SU-DHL-6 (cell line): Measurements from ENCODE around the gene ARHGAP10.

ENCODE experiments used
- H2AFZ ChIP-seq: fragments of 200-600 bp; sonication (generic); 2 replicates; pipeline ENCODE4 v1.6.1; 2014; ENCODE audit warnings: low read depth, mild to moderate bottlenecking, moderate library complexity, mixed read lengths, antibody characterized with exemption, low read length; ENCODE audit not compliant: severe bottlenecking
- H3F3A ChIP-seq: fragments of 200-600 bp; shearing (Covaris generic); 2 replicates; pipeline ENCODE4 v1.6.0; 2016; ENCODE audit warnings: antibody characterized with exemption, mild to moderate bottlenecking; ENCODE audit not compliant: insufficient read depth
- H3K27ac ChIP-seq: fragments of 200-600 bp; sonication (generic); 2 replicates; pipeline ENCODE4 v1.5.1; 2016; ENCODE audit warnings: low read depth, mild to moderate bottlenecking, low read length, moderate library complexity, mixed read lengths
- H3K27me3 ChIP-seq: fragments of 200-600 bp; sonication (generic), shearing (Covaris generic); 2 replicates; pipeline ENCODE4 v1.6.0; 2014; ENCODE audit warnings: mild to moderate bottlenecking, low read length
- H3K36me3 ChIP-seq: fragments of 200-600 bp; sonication (generic); 2 replicates; pipeline ENCODE4 v1.6.1; 2014; ENCODE audit warnings: mild to moderate bottlenecking, low read length, mixed read lengths
- H3K4me2 ChIP-seq: fragments of 300-600, 200-600 bp; shearing (Covaris generic), sonication (generic); 2 replicates; pipeline ENCODE4 v1.6.0; 2014; ENCODE audit warnings: low read length, low read depth, mild to moderate bottlenecking; ENCODE audit not compliant: poor library complexity, severe bottlenecking
- H3K4me3 ChIP-seq: fragments of 200-600 bp; sonication (generic); 2 replicates; pipeline ENCODE4 v1.5.1; 2014; ENCODE audit warnings: antibody characterized with exemption, low read length, mild to moderate bottlenecking, mixed read lengths; ENCODE audit not compliant: insufficient read depth, poor library complexity, severe bottlenecking
- H3K79me2 ChIP-seq: fragments of 200-600 bp; sonication (generic); 2 replicates; pipeline ENCODE4 v1.6.1; 2014; ENCODE audit warnings: mild to moderate bottlenecking, low read length, moderate library complexity; ENCODE audit not compliant: insufficient read depth
- H3K9ac ChIP-seq: fragments of 200-600 bp; sonication (generic); 2 replicates; pipeline ENCODE4 v1.7.0; 2014; ENCODE audit warnings: mild to moderate bottlenecking, low read length
- H3K9me2 ChIP-seq: fragments of 200-600 bp; sonication (generic); replicated peaks from 2 replicates; pipeline ENCODE4 v1.6.1; 2014; ENCODE audit warnings: low read length; ENCODE audit not compliant: insufficient read depth
- H3K9me3 ChIP-seq: fragments of 200-600 bp; sonication (generic); 2 replicates; pipeline ENCODE4 v1.6.1; 2014; ENCODE audit warnings: low read length, mixed read lengths; ENCODE audit not compliant: insufficient read depth
- H4K20me1 ChIP-seq: fragments of 200-600 bp; sonication (generic); 2 replicates; pipeline ENCODE4 v1.6.1; 2014; ENCODE audit warnings: low read depth, mild to moderate bottlenecking, antibody characterized with exemption, low read length, moderate library complexity, mixed read lengths
- CTCF ChIP-seq: fragments of 200-600 bp; sonication (generic); IDR thresholded peaks from one replicate; pipeline ENCODE4 v1.5.1; 2017; ENCODE audit warnings: antibody characterized with exemption, mild to moderate bottlenecking, low read length, moderate library complexity; ENCODE audit not compliant: insufficient read depth, poor library complexity, severe bottlenecking
- EZH2phosphoT487 ChIP-seq: fragments of 200-600 bp; sonication (generic), shearing (Covaris generic); conservative IDR thresholded peaks from 2 replicates; pipeline ENCODE4 v1.6.1; 2018; ENCODE audit warnings: mild to moderate bottlenecking, antibody characterized with exemption, low read length, moderate library complexity, mixed read lengths

Gene ARHGAP10

GRCh38 chr4:147693218-147693617, 38.7 kb upstream of the ARHGAP10 start:
- Histone ChIP-seq H3K4me3 (no peak overlapping the region), H3K79me2 (no peaks in the 10 kb centered on the region)

GRCh38 chr4:147696866-147697265, 35.0 kb upstream of the ARHGAP10 start:
- Histone ChIP-seq H3K4me3 (no peak overlapping the region), H3K27me3 (no peaks in the 10 kb centered on the region), H4K20me1 (no peaks in the 10 kb centered on the region), H3K9me2 (no peaks in the 10 kb centered on the region), H3K9ac (no peak overlapping the region), H3K4me2 (no peak overlapping the region), H3F3A (no peaks in the 10 kb centered on the region), H3K27ac (no peak overlapping the region), H2AFZ (no peak overlapping the region), H3K9me3 (no peaks in the 10 kb centered on the region), H3K36me3 (no peaks in the 10 kb centered on the region), H3K79me2 (no peaks in the 10 kb centered on the region)
- TF ChIP-seq EZH2phosphoT487, result no peak

More at GRCh38 chr4:147693218-147693617, 38.7 kb upstream of the ARHGAP10 start:
- no peak overlapping the region for H2AFZ ChIP-seq
- H3K27ac ChIP-seq, result no peak overlapping the region
- H3F3A ChIP-seq, result no peaks in the 10 kb centered on the region
- TF ChIP-seq EZH2phosphoT487 (no peak), CTCF (no peak)
- H3K27me3 ChIP-seq, result no peaks in the 10 kb centered on the region
- no peak overlapping the region for H3K4me2 ChIP-seq
- no peak overlapping the region for H3K9ac ChIP-seq
- H4K20me1 ChIP-seq, result no peaks in the 10 kb centered on the region
- H3K9me2 ChIP-seq, result no peaks in the 10 kb centered on the region
- H3K36me3 ChIP-seq, result no peaks in the 10 kb centered on the region
- H3K9me3 ChIP-seq, result no peaks in the 10 kb centered on the region

- H3K9ac ChIP-seq, result no peak overlapping the region
- no peak overlapping the region for H3K4me3 ChIP-seq
- no peaks in the 10 kb centered on the region for H3K36me3 ChIP-seq
These were observed 27.0 kb upstream of the ARHGAP10 start for GRCh38 chr4:147704846-147705245.

More at GRCh38 chr4:147704846-147705245, 27.0 kb upstream of the ARHGAP10 start:
- H3K79me2 ChIP-seq, result no peaks in the 10 kb centered on the region
- no peak overlapping the region for H3K27ac ChIP-seq
- H3K27me3 ChIP-seq, result no peaks in the 10 kb centered on the region
- H2AFZ ChIP-seq, result no peak overlapping the region
- no peak for TF ChIP-seq EZH2phosphoT487
- TF ChIP-seq CTCF, result no peak
- H3K4me2 ChIP-seq, result no peak overlapping the region
- no peaks in the 10 kb centered on the region for H3K9me2 ChIP-seq
- H3F3A ChIP-seq, result no peaks in the 10 kb centered on the region
- H4K20me1 ChIP-seq, result no peaks in the 10 kb centered on the region
- no peaks in the 10 kb centered on the region for H3K9me3 ChIP-seq
